Tibial nerve (tissue), 4 donors: ENCODE results near the gene ECPAS. TPM values are rescaled to one million over a fixed set of nuclear protein-coding genes. Genes with fewer than 3 reads are reported as not detected.

Experiments
- DNase-seq, 2 donors: peaks; one replicate each; pipeline ENCODE4 v3.0.0-alpha.2; 2019; ENCODE audit warnings: low spot score in 2 of 2
- H3K27ac ChIP-seq, 4 donors: fragments of 200-600 bp; sonication (generic) in 3 of 4; one replicate each; pipeline ENCODE4 v1.5.1; 2017 to 2019; ENCODE audit warnings: mild to moderate bottlenecking in 1 of 4
- H3K27me3 ChIP-seq, 2 donors: fragments of 200-600 bp; sonication (generic) in 1 of 2; one replicate each; pipeline versions ENCODE4 v1.5.1 to v1.6.0; 2017 to 2019
- H3K36me3 ChIP-seq, 3 donors: fragments of 200-600 bp; sonication (generic); one replicate each; pipeline ENCODE4 v1.5.1; 2018 to 2019
- H3K4me1 ChIP-seq, 4 donors: fragments of 200-600 bp; sonication (generic) in 3 of 4; one replicate each; pipeline ENCODE4 v1.5.1; 2017 to 2019
- H3K4me3 ChIP-seq, 4 donors: fragments of 200-600 bp; sonication (generic) in 3 of 4; one replicate each; pipeline ENCODE4 v1.5.1; 2017 to 2019; ENCODE audit warnings: mild to moderate bottlenecking in 1 of 4, moderate library complexity in 1 of 4
- H3K9me3 ChIP-seq, 4 donors: fragments of 200-600 bp; sonication (generic) in 3 of 4; one replicate each; pipeline ENCODE4 v1.5.1; 2017 to 2019
- CTCF ChIP-seq, 5 experiments: fragments of 200-600 bp in 3 of 5; fragments of 450-650 bp in 2 of 5; sonication (generic) in 3 of 5; IDR thresholded peaks; one replicate each; pipeline ENCODE4 v1.5.1; 2016 to 2019; ENCODE audit warnings: antibody characterized with exemption in 5 of 5, mild to moderate bottlenecking in 3 of 5, moderate library complexity in 2 of 5
- EP300 ChIP-seq, 2 donors: sonication (generic); formaldehyde crosslinking; IDR thresholded peaks; one replicate each; pipeline ENCODE4 v1.6.1; 2017; ENCODE audit warnings: antibody characterized with exemption in 2 of 2, mild to moderate bottlenecking in 1 of 2
- POLR2A ChIP-seq, 2 donors: fragments of 450-650 bp; IDR thresholded peaks; one replicate each; pipeline ENCODE4 v1.6.1; 2017; ENCODE audit warnings: antibody characterized with exemption in 2 of 2, mild to moderate bottlenecking in 2 of 2, moderate library complexity in 2 of 2
- WGBS, 2 donors: methylation state at CpG; one replicate each; pipeline ENCODE4 v1.1.5; 2018; 5-methylcytosine and 5-hydroxymethylcytosine counted together
- total RNA-seq, 4 donors: library from RNA; depleted of rRNA; stranded (reverse); fragments of >200 nt; gene quantifications; one replicate each; pipeline ENCODE4 v1.1.0, GENCODE V29; 2016

Gene ECPAS
- total RNA-seq, 4 donors from 2014 or later: 87.9 to 150 (median 96.6) TPM

DNA sequence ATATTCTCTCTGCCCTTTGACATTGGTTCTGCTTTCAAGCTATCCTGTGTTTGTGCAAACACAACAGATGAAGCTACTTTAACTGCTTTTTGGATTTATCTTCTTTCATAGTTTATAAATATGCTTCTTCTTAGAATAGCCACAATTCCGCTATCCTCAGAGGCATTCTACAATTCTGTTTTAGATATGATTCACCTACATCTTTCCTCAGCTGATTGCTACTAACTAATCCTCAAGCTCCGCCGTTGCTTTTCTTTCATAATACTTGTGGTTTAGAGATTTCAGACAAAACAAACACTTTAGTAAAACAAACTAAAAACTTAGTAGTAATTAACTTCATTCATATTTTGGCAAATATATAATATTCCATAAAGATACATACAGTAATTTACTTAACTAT is 52.5 kb downstream of the ECPAS start:
- no peak overlapping the region for H3K27ac ChIP-seq
- TF ChIP-seq POLR2A (IDR thresholded peaks at IDR 0.05): no peak
- no peaks in the 10 kb centered on the region for H3K9me3 ChIP-seq
- no peaks in the 10 kb centered on the region for H3K27me3 ChIP-seq
- WGBS, 2 donors: 86 to 88% methylated on average over 3 of the region's 3 CpGs
- peaks cover 0 to 92% (median 11%) of the 10 kb centered on the region in 3 donors for H3K36me3 ChIP-seq
- DNase-seq: no peak
- H3K4me3 ChIP-seq: no peak overlapping the region
- H3K4me1 ChIP-seq: peaks cover 0 to 3% (median 0%) of the 10 kb centered on the region in 4 donors

DNA sequence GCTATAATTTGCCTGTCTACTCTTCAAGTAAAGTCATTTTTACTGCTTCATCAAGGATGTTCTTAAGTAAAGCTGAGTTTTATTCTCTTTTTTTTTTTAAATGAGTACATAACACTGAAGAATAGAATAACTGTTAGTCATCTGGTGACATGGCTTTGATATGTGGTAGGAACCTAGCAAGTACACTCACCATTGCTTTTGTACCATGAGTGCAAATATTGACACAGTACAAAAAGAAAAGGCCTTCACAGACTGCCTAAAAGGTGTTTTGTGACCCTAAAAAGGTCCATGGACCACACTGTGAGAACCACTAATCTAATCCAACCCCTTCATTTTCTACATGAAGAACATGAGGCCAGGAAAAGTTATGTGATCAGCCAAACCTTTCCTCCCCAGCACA is 55.0 kb downstream of the ECPAS start:
- no peak for TF ChIP-seq EP300 (IDR thresholded peaks at IDR 0.05)
- TF ChIP-seq POLR2A (IDR thresholded peaks at IDR 0.05): no peak
- no peak for TF ChIP-seq CTCF (IDR thresholded peaks at IDR 0.05)
- Histone ChIP-seq H3K4me3 (no peak overlapping the region), H3K9me3 (no peaks in the 10 kb centered on the region), H3K27ac (no peak overlapping the region), H3K4me1 (peaks cover 0 to 3% (median 0%) of the 10 kb centered on the region in 4 donors), H3K27me3 (no peaks in the 10 kb centered on the region), H3K36me3 (peaks cover 0 to 91% (median 7%) of the 10 kb centered on the region in 3 donors)
- no peak for DNase-seq

GRCh38 chr9:111427186-111427585 is 57.0 kb downstream of the ECPAS start:
- Histone ChIP-seq H3K4me3 (no peak overlapping the region), H3K27me3 (no peaks in the 10 kb centered on the region), H3K27ac (no peak overlapping the region), H3K4me1 (peaks cover 0 to 3% (median 0%) of the 10 kb centered on the region in 4 donors), H3K36me3 (peaks cover 0 to 88% (median 7%) of the 10 kb centered on the region in 3 donors), H3K9me3 (no peaks in the 10 kb centered on the region)
- TF ChIP-seq EP300 (IDR thresholded peaks at IDR 0.05) (no peak), CTCF (IDR thresholded peaks at IDR 0.05) (no peak), POLR2A (IDR thresholded peaks at IDR 0.05) (no peak)
- no peak for DNase-seq

DNA sequence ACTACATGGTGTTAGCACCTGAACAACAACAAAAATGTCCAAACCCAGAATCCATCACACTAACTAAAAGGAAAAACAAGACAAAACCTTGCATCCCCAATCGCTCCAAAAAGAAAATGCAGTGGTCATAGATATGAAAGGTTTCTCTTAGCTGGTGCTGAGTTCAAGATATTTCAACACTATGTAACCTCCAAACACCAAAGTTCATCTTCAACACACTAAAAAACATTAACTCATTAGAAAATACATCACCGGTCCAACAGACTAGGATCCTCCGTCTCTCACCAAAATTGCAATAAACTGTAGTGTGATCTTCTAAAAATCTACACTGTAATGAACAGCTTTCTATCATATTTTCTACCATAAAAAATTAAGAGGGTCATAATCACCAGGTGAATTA is 60.8 kb downstream of the ECPAS start:
- H3K9me3 ChIP-seq: no peaks in the 10 kb centered on the region
- TF ChIP-seq EP300 (IDR thresholded peaks at IDR 0.05): no peak
- TF ChIP-seq POLR2A (IDR thresholded peaks at IDR 0.05): no peak
- no peak for TF ChIP-seq CTCF (IDR thresholded peaks at IDR 0.05)
- no peaks in the 10 kb centered on the region for H3K27me3 ChIP-seq
- H3K4me3 ChIP-seq: no peak overlapping the region
- 95 to 97% methylated on average over 3 of the region's 3 CpGs for WGBS, 2 donors
- no peak overlapping the region for H3K27ac ChIP-seq
- no peak for DNase-seq
- H3K4me1 ChIP-seq: no peaks in the 10 kb centered on the region
- H3K36me3 ChIP-seq: peaks cover 0 to 86% (median 16%) of the 10 kb centered on the region in 3 donors

DNA sequence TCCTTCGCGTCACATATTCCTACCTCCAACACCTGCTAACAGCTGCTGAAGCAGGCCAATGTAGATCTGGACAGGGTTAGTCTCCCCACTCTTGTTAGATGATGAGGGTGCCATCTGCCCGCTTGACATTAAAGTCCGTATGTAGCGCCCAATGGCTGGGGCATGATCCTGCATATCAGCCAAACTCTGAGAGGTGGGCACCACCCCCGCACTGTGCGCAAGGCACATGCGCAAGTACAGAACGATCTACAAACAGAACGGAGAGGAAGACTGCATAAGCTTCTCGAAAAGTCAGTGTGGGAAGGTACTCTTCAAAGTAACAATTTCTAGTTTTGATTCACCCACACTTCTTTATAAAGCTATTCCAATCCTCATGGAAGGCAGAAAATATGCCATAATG is 69.8 kb downstream of the ECPAS start:
- Histone ChIP-seq H3K4me3 (no peak overlapping the region), H3K9me3 (no peaks in the 10 kb centered on the region), H3K27ac (no peak overlapping the region), H3K27me3 (no peaks in the 10 kb centered on the region), H3K36me3 (peaks cover 3 to 94% (median 11%) of the 10 kb centered on the region in 3 donors), H3K4me1 (peaks cover 0 to 5% (median 0%) of the 10 kb centered on the region in 4 donors)
- WGBS, 2 donors: 89 to 90% methylated on average over 11 of the region's 11 CpGs
- no peak for DNase-seq
- TF ChIP-seq CTCF (IDR thresholded peaks at IDR 0.05): no peak
- no peak for TF ChIP-seq EP300 (IDR thresholded peaks at IDR 0.05)
- TF ChIP-seq POLR2A (IDR thresholded peaks at IDR 0.05): no peak

- Histone ChIP-seq H3K9me3 (no peaks in the 10 kb centered on the region), H3K27me3 (no peaks in the 10 kb centered on the region), H3K4me1 (peaks cover 0 to 5% (median 0%) of the 10 kb centered on the region in 4 donors), H3K27ac (no peak overlapping the region), H3K36me3 (peaks cover 3 to 94% (median 11%) of the 10 kb centered on the region in 3 donors), H3K4me3 (no peak overlapping the region)
- no peak for DNase-seq
- TF ChIP-seq POLR2A (IDR thresholded peaks at IDR 0.05) (no peak), CTCF (IDR thresholded peaks at IDR 0.05) (no peak), EP300 (IDR thresholded peaks at IDR 0.05) (no peak)
- 89 to 94% methylated on average over 3 of the region's 3 CpGs for WGBS, 2 donors
Measured at GRCh38 chr9:111413996-111414395, 70.2 kb downstream of the ECPAS start.
